Measurements from ENCODE around the gene LPO.

Gene LPO

DNA sequence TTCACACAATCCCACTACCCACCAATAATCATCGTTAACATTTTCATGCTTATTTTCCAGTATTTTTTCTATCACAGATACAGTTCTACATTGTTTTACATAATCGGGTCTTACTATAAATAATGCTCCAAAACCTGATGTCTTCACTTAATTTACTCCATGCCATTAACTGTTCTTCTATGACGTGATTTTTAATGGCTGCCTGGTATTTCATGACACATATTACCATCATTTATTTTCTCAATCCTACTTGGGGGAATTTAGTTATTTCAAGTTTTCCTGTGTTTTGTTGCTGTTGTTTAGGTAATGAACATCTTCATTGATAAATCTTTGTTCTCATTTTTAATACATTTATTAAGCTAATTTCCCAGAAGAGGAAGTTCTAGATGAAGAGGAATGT is 14.7 kb downstream of the LPO start:
- ChIA-PET POLR2A (no interaction called here), CTCF (interaction anchor here (0.8 kb wide), 1 partner anchor 53 kb away, joined by 3 read pairs; no protein-coding TSS in a partner anchor)
- TF ChIP-seq, protein P1, sequence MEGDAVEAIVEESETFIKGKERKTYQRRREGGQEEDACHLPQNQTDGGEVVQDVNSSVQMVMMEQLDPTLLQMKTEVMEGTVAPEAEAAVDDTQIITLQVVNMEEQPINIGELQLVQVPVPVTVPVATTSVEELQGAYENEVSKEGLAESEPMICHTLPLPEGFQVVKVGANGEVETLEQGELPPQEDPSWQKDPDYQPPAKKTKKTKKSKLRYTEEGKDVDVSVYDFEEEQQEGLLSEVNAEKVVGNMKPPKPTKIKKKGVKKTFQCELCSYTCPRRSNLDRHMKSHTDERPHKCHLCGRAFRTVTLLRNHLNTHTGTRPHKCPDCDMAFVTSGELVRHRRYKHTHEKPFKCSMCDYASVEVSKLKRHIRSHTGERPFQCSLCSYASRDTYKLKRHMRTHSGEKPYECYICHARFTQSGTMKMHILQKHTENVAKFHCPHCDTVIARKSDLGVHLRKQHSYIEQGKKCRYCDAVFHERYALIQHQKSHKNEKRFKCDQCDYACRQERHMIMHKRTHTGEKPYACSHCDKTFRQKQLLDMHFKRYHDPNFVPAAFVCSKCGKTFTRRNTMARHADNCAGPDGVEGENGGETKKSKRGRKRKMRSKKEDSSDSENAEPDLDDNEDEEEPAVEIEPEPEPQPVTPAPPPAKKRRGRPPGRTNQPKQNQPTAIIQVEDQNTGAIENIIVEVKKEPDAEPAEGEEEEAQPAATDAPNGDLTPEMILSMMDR (IDR thresholded peaks at IDR 0.05; ENCODE audit: control extremely low read depth, extremely low read depth, low read depth, missing control alignments), result no peak
- DNase-seq (ENCODE audit: extremely low spot score), result no peak

DNA sequence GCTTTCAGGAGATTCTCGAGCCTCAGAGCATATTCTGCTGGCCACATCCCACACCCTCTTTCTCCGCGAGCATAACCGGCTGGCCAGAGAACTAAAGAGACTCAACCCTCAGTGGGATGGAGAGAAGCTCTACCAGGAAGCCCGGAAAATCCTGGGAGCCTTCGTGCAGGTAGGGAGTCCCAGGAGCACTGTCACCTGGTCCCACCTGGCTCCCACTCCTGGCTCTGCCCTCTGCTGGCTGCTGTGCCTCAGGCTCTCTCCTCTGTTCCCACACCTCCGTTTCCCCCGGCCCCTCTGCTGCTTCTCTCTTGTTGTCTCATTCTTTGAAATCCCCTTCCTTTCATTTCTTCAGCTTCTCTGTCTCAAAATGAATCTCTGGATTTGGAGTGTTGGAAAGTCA is 16.4 kb downstream of the LPO start:
- no peak for DNase-seq (ENCODE audit: extremely low spot score)
- TF ChIP-seq, protein P1 (IDR thresholded peaks at IDR 0.05; ENCODE audit: control extremely low read depth, extremely low read depth, low read depth, missing control alignments), result no peak
- ChIA-PET POLR2A (no interaction called here), CTCF (interaction anchor here (1.0 kb wide), 2 partner anchors 17 to 24 kb away, joined by 3 read pairs; partner anchors contain the start of gene LPO)

DNA sequence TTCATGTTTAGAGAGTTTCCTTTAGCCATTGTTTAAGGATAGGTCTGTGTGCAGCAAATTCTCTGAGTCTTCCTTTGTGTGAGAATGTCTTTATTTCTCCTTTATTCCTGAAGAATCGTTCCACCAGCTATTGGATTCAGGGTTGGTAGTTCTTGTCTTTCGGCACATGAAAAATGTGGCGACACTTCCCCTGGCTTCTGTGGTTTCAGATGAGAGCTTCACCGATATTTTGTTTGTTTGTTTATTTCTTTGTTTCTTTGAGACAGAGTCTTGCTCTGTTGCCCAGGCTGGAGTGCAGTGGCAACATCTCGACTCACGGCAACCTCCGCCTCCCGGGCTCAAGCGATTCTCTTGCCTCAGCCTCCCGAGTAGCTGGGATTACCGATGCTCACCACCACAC is 23.8 kb downstream of the LPO start:
- POLR2A ChIA-PET, result no interaction called here
- CTCF ChIA-PET, result interaction anchor here (3.0 kb wide), 1 partner anchor 12 kb away, joined by 12 read pairs; no protein-coding TSS in a partner anchor
- DNase-seq (ENCODE audit: extremely low spot score), result no peak
- TF ChIP-seq, protein P1 (IDR thresholded peaks at IDR 0.05; ENCODE audit: control extremely low read depth, extremely low read depth, low read depth, missing control alignments), result no peak

- DNase-seq (ENCODE audit: extremely low spot score), result no peak
- POLR2A ChIA-PET, result no interaction called here
These were observed 25.4 kb downstream of the LPO start for GRCh38 chr17:58263773-58264172.

DNA sequence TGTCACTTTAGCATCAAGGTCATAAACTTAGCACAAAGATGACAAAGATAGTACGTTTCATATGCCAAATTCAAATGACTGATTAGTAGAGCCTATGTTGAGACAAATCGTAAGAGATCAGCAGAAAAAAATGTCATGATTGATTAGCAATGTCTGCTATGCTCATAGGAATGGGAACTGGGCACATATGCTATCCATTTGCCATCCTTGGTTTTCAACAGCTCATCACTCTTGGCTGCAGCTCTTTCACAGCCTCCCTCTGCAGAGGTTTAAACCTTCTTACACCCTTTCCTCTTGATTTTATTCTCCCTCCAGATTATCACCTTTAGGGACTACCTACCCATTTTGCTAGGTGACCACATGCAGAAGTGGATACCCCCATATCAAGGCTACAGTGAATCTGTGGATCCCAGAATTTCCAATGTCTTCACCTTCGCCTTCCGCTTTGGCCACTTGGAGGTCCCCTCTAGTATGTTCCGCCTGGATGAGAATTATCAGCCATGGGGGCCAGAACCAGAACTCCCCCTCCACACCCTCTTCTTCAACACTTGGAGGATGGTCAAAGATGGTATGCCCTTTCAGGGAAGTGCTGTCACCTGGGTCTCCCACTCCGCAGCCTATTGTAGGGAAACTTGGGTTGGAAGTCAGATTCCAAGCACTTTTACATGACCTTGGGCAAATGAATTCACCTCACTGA is 26.2 kb downstream of the LPO start:
- ChIA-PET POLR2A (no interaction called here), CTCF (interaction anchor here (1.6 to 3.0 kb wide), 3 partner anchors 15 to 65 kb away, joined by 5 to 12 read pairs (median 9); no protein-coding TSS in a partner anchor)
- TF ChIP-seq, protein P1 (IDR thresholded peaks at IDR 0.05; ENCODE audit: control extremely low read depth, extremely low read depth, low read depth, missing control alignments), result no peak
- DNase-seq (ENCODE audit: extremely low spot score), result no peak

More at GRCh38 chr17:58263773-58264172, 25.4 kb downstream of the LPO start:
- TF ChIP-seq, protein P1 (IDR thresholded peaks at IDR 0.05; ENCODE audit: control extremely low read depth, extremely low read depth, low read depth, missing control alignments), result no peak
- CTCF ChIA-PET, result interaction anchor here (1.4 to 3.0 kb wide), 2 partner anchors 14 to 16 kb away, joined by 5 to 12 read pairs; no protein-coding TSS in a partner anchor

GRCh38 chr17:58265271-58265670 is 26.9 kb downstream of the LPO start:
- CTCF ChIA-PET, result interaction anchor here (1.6 to 1.9 kb wide), 2 partner anchors 15 to 65 kb away, joined by 5 to 9 read pairs; no protein-coding TSS in a partner anchor
- no peak for DNase-seq (ENCODE audit: extremely low spot score)
- POLR2A ChIA-PET, result no interaction called here
- TF ChIP-seq, protein P1 (IDR thresholded peaks at IDR 0.05; ENCODE audit: control extremely low read depth, extremely low read depth, low read depth, missing control alignments), result no peak
